HG02840 (cell line): ENCODE measurements around the gene SH3YL1.

Experiments used
- ATAC-seq: cut with Tn5 transposase; IDR thresholded peaks from one replicate; pipeline ENCODE4 v1.9.1; 2021; ENCODE audit warnings: mild to moderate bottlenecking, moderate library complexity, moderate number of reproducible peaks; ENCODE audit not compliant: unreplicated experiment, low FRiP score

The SH3YL1 gene

GRCh38 chr2:228518-229278 lies 35.1 kb downstream of the SH3YL1 start:
- ATAC-seq: no peak

DNA sequence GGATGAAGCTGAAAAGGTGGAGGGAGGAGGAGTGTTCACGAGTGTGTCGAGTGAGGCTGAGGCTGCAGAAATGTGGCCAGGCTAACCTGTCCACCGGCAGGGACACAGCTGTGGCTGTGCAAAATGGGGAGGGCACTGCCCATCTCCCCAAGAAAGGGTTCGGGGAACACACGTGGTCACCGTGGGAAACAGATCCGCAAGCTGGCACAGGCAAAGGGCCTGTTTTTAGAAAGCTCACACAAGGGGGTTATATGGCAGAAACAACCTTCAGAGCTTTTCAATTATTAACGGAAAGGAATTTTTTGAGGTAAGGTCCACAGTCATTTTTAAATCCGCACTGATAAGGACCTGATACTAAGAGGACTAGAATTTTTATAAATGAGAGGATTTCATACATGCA lies 35.7 kb downstream of the SH3YL1 start:
- no peak for ATAC-seq

- no peak for ATAC-seq
Measured at GRCh38 chr2:223971-224760, 39.7 kb downstream of the SH3YL1 start.

DNA sequence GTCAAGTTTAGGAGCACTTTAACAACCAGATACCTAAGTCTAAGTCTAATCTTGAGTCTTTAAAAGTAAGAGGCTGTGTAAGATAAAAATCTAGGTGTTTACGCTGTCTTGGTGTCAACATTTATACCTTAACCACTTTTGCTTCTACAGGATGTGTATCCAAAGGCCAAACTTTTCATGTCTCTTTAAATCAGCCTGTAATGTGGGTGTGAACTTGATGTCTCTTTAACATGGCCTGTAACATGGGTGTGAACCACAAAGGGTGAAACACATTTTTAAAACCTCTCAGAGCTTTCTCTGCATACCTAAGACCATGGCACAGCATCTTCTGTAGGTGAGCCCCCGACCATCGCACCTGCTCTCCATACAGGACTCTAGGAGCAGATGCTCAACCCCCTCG lies 40.4 kb downstream of the SH3YL1 start:
- no peak for ATAC-seq

DNA sequence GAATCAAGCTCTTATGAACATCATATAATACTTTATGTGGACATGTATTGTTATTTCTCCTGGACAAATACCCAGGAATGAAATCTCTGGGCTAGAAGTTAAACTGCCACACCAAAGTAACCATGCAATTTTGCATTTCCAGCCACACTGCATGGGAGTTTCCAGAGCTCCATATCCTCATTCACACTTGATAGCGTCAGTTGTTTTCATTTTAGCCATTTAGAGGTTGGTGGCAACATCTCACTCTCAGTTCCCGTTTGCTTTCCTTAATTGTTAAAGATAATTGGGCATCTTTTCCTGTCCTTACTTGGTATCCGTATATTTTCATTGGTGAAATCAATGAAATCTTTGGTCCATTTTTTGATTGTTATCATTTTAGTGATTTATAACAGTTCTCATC lies 47.8 kb downstream of the SH3YL1 start:
- no peak for ATAC-seq

DNA sequence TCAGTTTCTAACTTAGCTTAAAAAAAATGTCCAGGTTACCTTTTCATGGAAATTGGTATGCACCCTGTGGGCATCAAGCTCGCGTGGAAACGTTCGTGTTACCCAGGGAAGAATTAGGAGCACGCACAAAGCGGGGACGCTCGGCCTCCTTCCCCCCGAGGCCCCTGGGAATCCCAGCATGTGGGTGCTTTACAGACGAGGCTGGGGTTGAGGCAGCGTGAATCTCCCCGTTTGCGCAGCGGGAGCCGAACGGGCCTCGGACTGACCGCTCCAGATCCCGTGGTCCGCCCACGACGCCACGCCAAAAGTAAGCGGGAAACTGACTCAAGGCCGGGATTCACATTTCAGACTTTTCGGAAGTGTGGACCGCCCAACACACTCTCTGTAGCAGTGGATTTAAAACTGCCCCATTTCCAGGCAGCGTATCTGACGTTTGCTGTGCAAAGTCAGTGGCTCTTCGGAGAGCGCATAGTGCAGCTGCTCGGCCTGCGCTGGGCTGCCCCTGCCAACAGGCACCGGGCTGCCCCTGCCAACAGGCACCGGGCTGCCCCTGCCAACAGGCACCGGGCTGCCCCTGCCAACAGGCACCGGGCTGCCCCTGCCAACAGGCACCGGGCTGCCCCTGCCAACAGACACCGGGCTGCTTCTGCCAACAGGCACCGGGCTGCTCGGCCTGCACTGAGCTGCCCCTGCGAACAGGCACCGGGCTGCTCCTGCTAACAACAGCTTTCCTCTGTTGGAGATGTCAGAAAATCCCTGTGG lies 49.7 kb downstream of the SH3YL1 start:
- ATAC-seq: no peak

DNA sequence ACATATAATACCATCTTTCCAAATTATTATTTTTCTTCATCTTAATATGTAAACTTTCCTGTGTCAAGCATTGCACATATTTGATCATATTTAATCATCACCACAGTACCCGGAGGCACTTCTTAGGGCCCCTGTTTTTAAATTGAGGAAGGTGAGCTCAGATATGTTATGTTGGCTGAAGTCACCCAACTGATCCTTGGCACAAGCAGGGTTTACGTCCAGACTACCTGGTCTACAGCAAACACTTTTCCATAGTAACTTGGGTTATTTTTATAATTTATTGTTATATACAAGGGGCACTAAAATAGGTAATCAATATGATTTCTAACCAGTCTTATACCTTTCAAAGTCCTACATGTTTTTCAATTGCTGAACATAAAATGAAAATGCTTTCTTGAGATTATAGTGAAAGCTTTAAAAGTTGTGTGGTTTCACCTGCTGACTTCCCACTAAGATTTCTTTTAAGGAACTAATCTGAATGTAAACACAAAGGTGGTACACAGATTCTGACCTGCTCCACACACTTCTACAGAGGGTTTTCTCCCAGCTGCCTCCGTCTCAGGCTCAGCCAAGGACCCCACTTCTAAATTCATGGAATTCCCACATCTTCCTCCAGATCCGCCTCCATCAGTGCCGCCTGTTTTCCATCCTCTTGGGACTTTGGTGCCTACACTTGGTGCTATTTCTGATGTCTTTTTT lies 52.2 kb downstream of the SH3YL1 start:
- no peak for ATAC-seq

- ATAC-seq: no peak
Measured at GRCh38 chr2:210660-211059, 53.2 kb downstream of the SH3YL1 start.

DNA sequence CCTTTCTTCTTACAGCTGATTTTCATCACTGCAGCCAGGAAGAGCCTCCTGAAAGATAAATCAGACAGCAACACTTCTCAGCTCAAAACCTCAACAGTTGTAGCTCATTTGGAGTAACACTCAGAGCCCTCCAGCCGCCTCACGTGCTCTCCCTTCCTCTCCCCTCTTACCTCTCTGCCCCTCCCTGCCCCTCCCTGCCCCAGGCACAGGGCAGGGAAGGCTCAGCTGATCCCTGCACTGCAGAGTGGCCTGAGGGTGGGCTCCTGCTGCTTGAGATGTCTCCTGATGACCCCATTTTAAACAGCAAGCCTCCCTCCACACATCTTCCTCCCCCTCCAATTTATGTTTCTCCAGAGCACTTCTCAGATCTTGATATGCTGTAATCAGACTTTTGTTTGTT lies 54.4 kb downstream of the SH3YL1 start:
- no peak for ATAC-seq

DNA sequence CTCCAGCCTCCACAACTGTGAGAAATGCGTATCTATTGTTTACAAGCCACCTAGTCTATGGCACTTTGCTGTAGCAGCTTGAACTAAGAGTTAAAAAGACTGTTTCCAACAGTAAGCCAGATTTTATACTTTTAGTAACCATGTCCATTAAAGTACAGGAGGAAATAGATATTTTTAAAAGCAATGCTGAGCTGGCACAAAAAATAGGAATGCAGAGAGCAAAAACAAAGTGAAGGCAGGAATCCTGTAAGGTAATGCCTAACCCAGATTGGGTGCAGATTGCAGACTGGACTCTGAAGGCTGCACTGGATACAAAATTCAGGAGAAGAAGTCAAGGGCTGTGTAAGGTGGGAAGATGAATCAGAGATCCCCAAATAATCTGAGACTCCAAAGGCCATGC lies 55.5 kb downstream of the SH3YL1 start:
- no peak for ATAC-seq

GRCh38 chr2:203984-204383 lies 59.8 kb downstream of the SH3YL1 start:
- no peak for ATAC-seq

- ATAC-seq: no peak
Measured at GRCh38 chr2:203401-203800, 60.4 kb downstream of the SH3YL1 start.

- no peak for ATAC-seq
Measured at GRCh38 chr2:202945-203344, 60.9 kb downstream of the SH3YL1 start.

- ATAC-seq: no peak
Measured at GRCh38 chr2:201648-202433, 62.0 kb downstream of the SH3YL1 start.

DNA sequence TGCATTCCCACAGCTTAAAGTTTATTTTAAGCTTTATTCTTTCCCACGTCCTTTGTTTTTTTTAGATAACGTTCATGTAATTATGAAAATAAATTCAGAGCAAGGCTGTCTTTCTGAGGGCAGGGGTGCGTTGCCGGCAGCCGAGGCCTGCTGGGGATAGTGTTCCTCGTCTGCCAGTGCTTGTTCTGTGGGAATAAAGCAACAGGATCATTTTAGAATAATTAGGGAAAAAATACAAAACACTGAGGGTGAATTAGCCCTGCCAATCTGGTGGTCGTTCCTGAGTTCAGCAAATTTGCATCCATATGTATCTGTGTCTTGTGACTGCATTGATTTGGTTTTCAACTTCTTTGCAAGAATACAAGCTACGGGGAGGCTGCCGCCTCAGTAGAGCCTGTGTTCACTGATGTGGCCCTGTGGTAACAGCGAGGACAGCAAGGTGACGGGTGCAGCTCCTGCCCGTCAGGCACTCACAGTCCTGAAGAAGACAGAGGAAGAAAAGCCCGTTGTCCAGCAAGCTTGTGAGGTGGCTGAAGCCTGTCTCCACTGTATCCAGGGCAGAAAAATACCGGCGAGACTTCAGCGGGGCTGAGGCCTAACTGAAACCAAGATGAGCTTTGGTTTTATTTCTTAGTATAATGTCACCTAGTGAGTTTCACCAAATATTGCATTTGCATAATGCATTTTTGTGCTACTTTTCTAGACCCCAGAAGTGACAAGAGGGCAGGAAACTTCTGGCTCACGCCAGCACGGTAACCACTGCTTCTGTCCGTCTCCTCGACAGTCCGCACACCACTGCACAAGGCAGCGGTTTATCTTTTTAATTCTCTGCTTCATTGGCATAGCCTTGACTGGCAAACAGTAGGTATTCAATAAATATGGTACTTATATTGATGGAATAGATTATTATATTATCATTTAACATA lies 64.5 kb downstream of the SH3YL1 start:
- ATAC-seq: no peak

GRCh38 chr2:196406-196805 lies 67.4 kb downstream of the SH3YL1 start:
- ATAC-seq: no peak

DNA sequence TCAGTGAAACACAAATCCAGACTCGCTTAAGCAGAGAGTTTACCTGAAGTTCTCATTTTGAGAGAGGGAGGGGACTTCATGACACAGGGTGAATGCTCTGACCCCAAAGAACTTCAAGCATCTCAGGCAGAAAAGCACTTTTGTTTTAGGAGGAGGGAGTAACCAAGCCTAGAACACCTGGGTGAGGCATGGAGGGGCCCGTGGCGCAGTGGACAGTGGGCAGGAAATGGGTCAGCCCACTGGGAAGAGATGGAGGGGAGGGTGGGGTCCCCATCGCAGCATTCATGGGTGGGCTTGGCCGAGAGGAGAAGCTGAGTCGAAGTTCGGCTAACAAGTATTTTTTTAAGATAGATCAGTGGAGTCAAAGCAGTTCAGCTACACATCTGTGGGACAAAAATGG lies 67.9 kb downstream of the SH3YL1 start:
- ATAC-seq: no peak

- ATAC-seq: no peak
Measured at GRCh38 chr2:193141-193671, 70.6 kb downstream of the SH3YL1 start.
